HepG2 (cell line): ENCODE measurements around the gene SALL4. TPM values are rescaled to one million over a fixed set of nuclear protein-coding genes. Genes with fewer than 3 reads are reported as not detected.
A peak's percentile ranks its signal among the peaks of the same experiment; 100 is the strongest.

Experiments used
- BCL6 ChIP-seq: IDR thresholded peaks from 2 replicates; pipeline ENCODE4 v1.6.1; 2016; ENCODE audit warnings: missing genetic modification reagents, missing compliant biosample characterization
- CCDC6 ChIP-seq: sonication (generic); formaldehyde crosslinking; IDR thresholded peaks from 2 replicates; pipeline ENCODE4 v1.8.1; 2022; ENCODE audit warnings: mild to moderate bottlenecking, missing genetic modification reagents, moderate library complexity
- CERS6 ChIP-seq: sonication (generic); formaldehyde crosslinking; IDR thresholded peaks from 2 replicates; pipeline ENCODE4 v1.5.0; 2020; ENCODE audit warnings: missing genetic modification reagents
- GTF2F1 ChIP-seq: fragments of 150-350 bp; IDR thresholded peaks from 2 replicates; pipeline ENCODE4 v1.6.1; 2014; ENCODE audit warnings: low read length
- KDM1A ChIP-seq: IDR thresholded peaks from 2 replicates; pipeline ENCODE4 v1.6.1; 2016; ENCODE audit warnings: missing compliant biosample characterization
- KDM5B ChIP-seq: sonication (generic); formaldehyde crosslinking; IDR thresholded peaks from 2 replicates; pipeline ENCODE4 v1.4.0; 2020; ENCODE audit warnings: missing genetic modification reagents, mild to moderate bottlenecking, borderline replicate concordance
- NCOA5 ChIP-seq: sonication (generic); formaldehyde crosslinking; IDR thresholded peaks from 2 replicates; pipeline ENCODE4 v1.4.0; 2020; ENCODE audit warnings: missing genetic modification reagents
- NFIC ChIP-seq: IDR thresholded peaks from 2 replicates; pipeline ENCODE4 v1.6.1; 2012; ENCODE audit warnings: mild to moderate bottlenecking, low read length, inconsistent platforms
- NFKB2 ChIP-seq: sonication (generic); formaldehyde crosslinking; IDR thresholded peaks from 2 replicates; pipeline ENCODE4 v1.4.0; 2020; ENCODE audit warnings: missing genetic modification reagents, borderline replicate concordance
- NFRKB ChIP-seq: fragments of 450-650 bp; IDR thresholded peaks from 2 replicates; pipeline ENCODE4 v1.6.1; 2017
- NFYC ChIP-seq: IDR thresholded peaks from 2 replicates; pipeline ENCODE4 v1.6.1; 2016; ENCODE audit warnings: missing genetic modification reagents, missing compliant biosample characterization
- PAX8 ChIP-seq: sonication (generic); formaldehyde crosslinking; IDR thresholded peaks from 2 replicates; pipeline ENCODE4 v1.8.0; 2022; ENCODE audit warnings: mild to moderate bottlenecking, missing genetic modification reagents, borderline replicate concordance
- PHF5A ChIP-seq: IDR thresholded peaks from one replicate; pipeline ENCODE4 v1.6.1; 2018; ENCODE audit warnings: low read depth, missing genetic modification reagents; ENCODE audit not compliant: unreplicated experiment
- PLSCR1 ChIP-seq: sonication (generic); formaldehyde crosslinking; IDR thresholded peaks from 2 replicates; pipeline ENCODE4 v1.5.0; 2020; ENCODE audit warnings: missing genetic modification reagents, mild to moderate bottlenecking, borderline replicate concordance
- RORA ChIP-seq: sonication (generic); formaldehyde crosslinking; IDR thresholded peaks from 2 replicates; pipeline ENCODE4 v1.5.0; 2020; ENCODE audit warnings: mild to moderate bottlenecking, missing genetic modification reagents, moderate library complexity
- RXRA ChIP-seq: sonication (generic); formaldehyde crosslinking; IDR thresholded peaks from 2 replicates; pipeline ENCODE4 v1.5.1; 2020; ENCODE audit warnings: missing genetic modification reagents
- SAP130 ChIP-seq: IDR thresholded peaks from 2 replicates; pipeline ENCODE4 v1.6.1; 2016; ENCODE audit warnings: low read depth
- SMARCC2 ChIP-seq: fragments of 450-650 bp; IDR thresholded peaks from 2 replicates; pipeline ENCODE4 v1.6.1; 2017; ENCODE audit warnings: antibody characterized with exemption, mild to moderate bottlenecking
- SPEN ChIP-seq: sonication (generic); formaldehyde crosslinking; IDR thresholded peaks from 2 replicates; pipeline ENCODE4 v1.5.1; 2020; ENCODE audit warnings: low read depth, mild to moderate bottlenecking, missing genetic modification reagents
- ZKSCAN8 ChIP-seq: IDR thresholded peaks from 2 replicates; pipeline ENCODE4 v1.6.1; 2016; ENCODE audit warnings: borderline replicate concordance, missing genetic modification reagents, missing compliant biosample characterization
- ZNF24 ChIP-seq: fragments of 450-650 bp; IDR thresholded peaks from 2 replicates; pipeline ENCODE4 v1.6.1; 2017; ENCODE audit warnings: antibody characterized with exemption, mild to moderate bottlenecking
- ZNF274 ChIP-seq: sonication (generic); formaldehyde crosslinking; IDR thresholded peaks from 2 replicates; pipeline ENCODE4 v1.5.1; 2020; ENCODE audit warnings: mild to moderate bottlenecking, missing genetic modification reagents
- ZNF44 ChIP-seq: sonication (generic); formaldehyde crosslinking; IDR thresholded peaks from 2 replicates; pipeline ENCODE4 v1.5.1; 2020; ENCODE audit warnings: mild to moderate bottlenecking, missing genetic modification reagents
- ZNF446 ChIP-seq: sonication (generic); formaldehyde crosslinking; IDR thresholded peaks from 2 replicates; pipeline ENCODE4 v1.5.0; 2020; ENCODE audit warnings: mild to moderate bottlenecking, missing genetic modification reagents
- ZNF558 ChIP-seq: sonication (generic); formaldehyde crosslinking; IDR thresholded peaks from 2 replicates; pipeline ENCODE4 v1.9.0; 2022; ENCODE audit warnings: mild to moderate bottlenecking, missing genetic modification reagents, borderline replicate concordance
- ZNF607 ChIP-seq: sonication (generic); formaldehyde crosslinking; IDR thresholded peaks from 2 replicates; pipeline ENCODE4 v1.5.1; 2020; ENCODE audit warnings: missing genetic modification reagents, mild to moderate bottlenecking, borderline replicate concordance
- ZNF737 ChIP-seq: sonication (generic); formaldehyde crosslinking; IDR thresholded peaks from 2 replicates; pipeline ENCODE4 v1.5.0; 2020; ENCODE audit warnings: missing genetic modification reagents, mild to moderate bottlenecking, borderline replicate concordance
- ZNF788 ChIP-seq: sonication (generic); formaldehyde crosslinking; IDR thresholded peaks from 2 replicates; pipeline ENCODE4 v1.5.0; 2020; ENCODE audit warnings: mild to moderate bottlenecking, missing genetic modification reagents, borderline replicate concordance
- polyA plus RNA-seq, 8 experiments: library from polyadenylated mRNA; depleted of rRNA in 3 of 8; stranded (reverse) in 7 of 8; unstranded in 1 of 8; fragments of >200 nt; fragmentation: Illumina TruSeq in 4 of 8; extraction: Trizol in 4 of 8; gene quantifications; 2 replicates each; pipeline versions ENCODE4 v1.2.1 to v1.2.3, GENCODE V29; 2011 to 2016; ENCODE audit warnings: low read depth in 4 of 8, missing spikeins in 1 of 8, mixed read lengths in 1 of 8; ENCODE audit not compliant: insufficient read depth in 1 of 8
- total RNA-seq, 5 experiments: library from RNA; depleted of rRNA; stranded (reverse); fragments of >200 nt; fragmentation: Illumina TruSeq; extraction: Trizol; gene quantifications; 2 replicates each; pipeline ENCODE4 v1.2.3, GENCODE V29; 2016; ENCODE audit warnings: low read depth in 1 of 5
- TF ChIP-seq, protein P1 (sequence below): IDR thresholded peaks from 2 replicates; pipeline ENCODE4 v1.6.1; 2016; ENCODE audit warnings: mild to moderate bottlenecking
- TF ChIP-seq, protein P2 (sequence below): sonication (generic); formaldehyde crosslinking; IDR thresholded peaks from 2 replicates; pipeline ENCODE4 v1.8.1; 2023; ENCODE audit warnings: mild to moderate bottlenecking, missing genetic modification reagents

SALL4 gene
- total and polyA plus RNA-seq, 2 of the 13 experiments (the other 11 are each of a cell fraction or from before 2014, with no cell fraction given): 0.33 to 1.8 TPM

DNA sequence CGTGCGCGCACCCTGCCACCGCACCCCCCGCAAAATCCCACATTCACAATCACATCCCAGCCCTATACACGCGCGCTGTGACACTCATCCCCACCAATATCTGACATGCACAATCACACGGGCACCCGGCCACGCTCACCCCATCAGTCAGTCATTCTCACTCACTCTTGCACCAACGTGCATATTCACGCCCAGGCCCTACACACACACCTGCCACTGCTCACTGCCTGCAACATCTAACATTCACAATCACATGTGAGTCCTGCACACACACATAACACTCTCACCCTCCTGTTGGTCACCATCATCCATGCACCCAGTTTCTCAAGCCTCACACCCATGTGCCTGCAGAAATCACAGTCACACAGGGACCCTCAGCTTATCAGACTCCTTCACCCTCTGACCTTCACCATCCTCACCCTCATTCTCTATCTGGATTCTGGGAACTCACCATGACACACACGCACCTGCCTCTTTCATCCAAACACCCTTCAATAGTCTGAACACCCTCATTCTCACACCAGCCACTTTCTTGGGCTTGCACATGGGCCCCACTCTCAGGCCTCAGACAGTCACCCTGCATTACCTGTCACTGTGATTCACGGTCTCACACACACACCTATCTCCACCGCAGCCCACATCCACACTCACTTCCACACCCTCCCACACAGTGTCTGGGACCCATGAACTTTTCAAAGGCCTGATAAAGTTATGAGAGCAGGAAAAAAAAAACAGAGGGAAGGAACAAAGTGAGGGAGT lies 33.4 kb downstream of the SALL4 start (continued):
- TF ChIP-seq, protein P1, sequence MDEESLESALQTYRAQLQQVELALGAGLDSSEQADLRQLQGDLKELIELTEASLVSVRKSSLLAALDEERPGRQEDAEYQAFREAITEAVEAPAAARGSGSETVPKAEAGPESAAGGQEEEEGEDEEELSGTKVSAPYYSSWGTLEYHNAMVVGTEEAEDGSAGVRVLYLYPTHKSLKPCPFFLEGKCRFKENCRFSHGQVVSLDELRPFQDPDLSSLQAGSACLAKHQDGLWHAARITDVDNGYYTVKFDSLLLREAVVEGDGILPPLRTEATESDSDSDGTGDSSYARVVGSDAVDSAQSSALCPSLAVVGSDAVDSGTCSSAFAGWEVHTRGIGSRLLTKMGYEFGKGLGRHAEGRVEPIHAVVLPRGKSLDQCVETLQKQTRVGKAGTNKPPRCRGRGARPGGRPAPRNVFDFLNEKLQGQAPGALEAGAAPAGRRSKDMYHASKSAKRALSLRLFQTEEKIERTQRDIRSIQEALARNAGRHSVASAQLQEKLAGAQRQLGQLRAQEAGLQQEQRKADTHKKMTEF (CRISPR knock-in tag): no peak
- TF ChIP-seq PLSCR1 (CRISPR knock-in tag) (no peak), PHF5A (CRISPR knock-in tag) (no peak), ZNF558 (no peak), SMARCC2 (no peak), SPEN (peak; percentile 47; the same call in 1 of the 2 replicates), KDM1A (CRISPR knock-in tag) (no peak), SAP130 (CRISPR knock-in tag) (peak; percentile 41), NFIC (no peak), ZNF24 (no peak), CERS6 (no peak), NCOA5 (CRISPR knock-in tag) (no peak), KDM5B (CRISPR knock-in tag) (no peak), RORA (CRISPR knock-in tag) (no peak), ZNF737 (CRISPR knock-in tag) (0 out of 2 replicates have a peak, but pooled peaks have one; percentile 70), ZNF788 (CRISPR knock-in tag) (no peak), ZNF446 (CRISPR knock-in tag) (no peak), PAX8 (CRISPR knock-in tag) (0 out of 2 replicates have a peak, but pooled peaks have one; percentile 15), ZNF44 (CRISPR knock-in tag) (no peak), NFRKB (no peak), RXRA (no peak), CCDC6 (CRISPR knock-in tag) (no peak), ZKSCAN8 (CRISPR knock-in tag) (no peak), ZNF274 (no peak), NFYC (no peak), ZNF607 (no peak), BCL6 (CRISPR knock-in tag) (no peak), GTF2F1 (no peak), NFKB2 (CRISPR knock-in tag) (0 out of 2 replicates have a peak, but pooled peaks have one; percentile 8)
- TF ChIP-seq, protein P2, sequence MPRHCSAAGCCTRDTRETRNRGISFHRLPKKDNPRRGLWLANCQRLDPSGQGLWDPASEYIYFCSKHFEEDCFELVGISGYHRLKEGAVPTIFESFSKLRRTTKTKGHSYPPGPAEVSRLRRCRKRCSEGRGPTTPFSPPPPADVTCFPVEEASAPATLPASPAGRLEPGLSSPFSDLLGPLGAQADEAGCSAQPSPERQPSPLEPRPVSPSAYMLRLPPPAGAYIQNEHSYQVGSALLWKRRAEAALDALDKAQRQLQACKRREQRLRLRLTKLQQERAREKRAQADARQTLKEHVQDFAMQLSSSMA (CRISPR knock-in tag): no peak
